Measurements from ENCODE around the gene MYLK4.

DNA sequence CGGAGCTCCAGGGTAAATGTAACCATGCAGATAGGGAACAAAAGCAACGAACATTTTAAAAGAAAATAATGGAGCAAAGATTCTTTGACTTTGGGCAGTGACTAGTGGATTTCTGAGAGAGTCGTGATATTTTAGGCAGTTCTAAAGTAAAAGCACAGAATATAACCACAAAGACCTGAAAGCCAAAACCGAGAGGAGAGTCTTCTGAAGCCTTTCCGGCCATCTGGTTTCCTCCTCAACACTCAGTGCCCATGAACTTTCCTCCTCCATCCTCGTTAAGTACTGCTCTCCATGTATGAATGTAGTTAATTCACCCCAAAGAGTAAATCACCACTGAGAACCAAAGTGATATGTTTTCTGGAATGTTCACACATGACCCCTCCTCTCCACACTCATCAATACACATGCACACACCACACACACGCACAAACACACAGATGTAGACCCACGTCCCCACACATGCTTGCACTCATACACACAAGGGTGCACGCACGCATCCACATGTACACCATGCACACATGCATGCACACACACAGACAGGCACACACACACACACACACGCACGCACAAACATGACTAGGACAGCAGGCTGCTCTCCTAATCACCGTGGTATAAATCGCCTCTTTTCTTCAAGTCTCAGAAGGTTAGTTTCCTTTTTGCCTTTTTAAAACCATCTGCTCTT is 109.5 kb downstream of the MYLK4 start:
- no peak for TF ChIP-seq EP300 (IDR thresholded peaks at IDR 0.05)
- TF ChIP-seq POLR2A (IDR thresholded peaks at IDR 0.05): no peak
